ELF-1 (cell line): ENCODE data around the gene IL17RC.
A peak's percentile ranks its signal among the peaks of the same experiment; 100 is the strongest.
"Not testable (repeated sequence)": the region's sequence is repeated elsewhere in the genome, so short reads cannot be mapped to it uniquely, and the experiment has no call there.

Experiments
- DNase-seq: peaks from one replicate; pipeline ENCODE4 v3.0.0-alpha.2; 2016; ENCODE audit warnings: low read depth, low spot score

Gene IL17RC

GRCh38 chr3:9891072-9891622 lies 25.8 kb upstream of the IL17RC start:
- no peak for DNase-seq

DNA sequence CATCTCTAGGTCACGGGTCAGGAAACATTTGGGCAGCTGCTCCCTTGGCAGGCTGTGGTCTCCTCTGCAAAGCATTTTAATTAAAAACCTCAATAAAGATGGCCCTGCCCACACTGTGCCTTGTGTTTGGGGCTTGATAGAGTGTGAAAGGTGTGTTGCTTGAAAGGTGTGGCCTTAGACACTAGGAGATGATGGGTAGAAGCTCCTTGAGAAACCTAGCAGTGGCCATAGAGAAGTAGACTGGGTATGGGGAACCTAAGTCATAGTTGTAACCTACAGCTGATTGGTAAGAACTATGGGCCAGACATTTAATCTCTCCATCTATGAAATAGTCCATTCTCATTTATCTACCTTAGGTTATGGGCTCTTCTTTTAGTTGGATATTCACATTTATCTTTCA lies 23.2 kb upstream of the IL17RC start:
- no peak for DNase-seq

DNA sequence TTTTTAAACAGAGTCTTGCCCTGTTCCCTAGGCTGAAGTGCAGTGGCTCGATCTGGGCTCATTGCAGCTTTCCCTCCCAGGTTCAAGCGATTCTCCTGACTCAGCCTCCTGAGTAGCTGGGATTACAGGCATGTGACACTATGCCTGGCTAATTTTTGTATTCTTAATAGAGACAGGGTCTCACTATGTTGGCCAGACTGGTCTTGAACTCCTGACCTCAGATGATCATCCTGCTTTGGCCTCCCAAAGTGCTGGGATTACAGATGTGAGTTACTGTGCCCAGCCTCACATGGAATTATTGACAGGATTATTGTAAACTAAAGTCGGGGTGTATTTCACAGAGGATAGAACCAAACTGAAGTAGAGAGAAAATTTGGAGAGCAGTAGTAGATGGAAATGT lies 21.2 kb upstream of the IL17RC start:
- DNase-seq, result not testable (repeated sequence)

DNA sequence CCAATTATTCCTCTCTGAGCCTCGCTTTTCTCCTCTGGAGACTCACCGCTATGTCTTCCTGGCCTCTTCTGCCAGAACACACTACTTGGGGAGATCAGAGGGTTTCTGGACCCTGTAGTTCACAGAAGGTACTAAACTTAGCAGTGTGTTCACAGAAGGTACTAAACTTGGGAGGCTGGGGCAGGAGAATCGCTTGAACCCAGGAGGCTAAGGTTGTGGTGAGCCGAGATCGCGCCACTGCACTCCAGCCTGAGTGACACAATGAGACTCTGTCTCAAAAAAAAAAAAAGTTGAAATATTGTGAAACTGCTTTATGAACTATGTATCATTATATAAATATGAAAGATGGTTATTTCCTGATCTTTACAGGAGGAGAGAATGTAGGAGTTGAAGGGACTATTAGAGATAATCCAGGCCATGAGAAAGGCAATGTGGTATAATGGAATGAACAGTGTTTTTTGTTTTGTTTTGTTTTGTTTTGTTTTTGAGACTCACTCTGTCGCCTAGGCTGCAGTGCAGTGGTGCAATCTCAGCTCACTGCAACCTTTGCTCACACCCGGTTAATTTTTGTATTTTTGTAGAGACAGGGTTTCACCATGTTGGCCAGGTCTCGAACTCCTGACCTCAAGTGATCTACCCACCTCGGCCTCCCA lies 20.0 kb upstream of the IL17RC start:
- not testable (repeated sequence) for DNase-seq

DNA sequence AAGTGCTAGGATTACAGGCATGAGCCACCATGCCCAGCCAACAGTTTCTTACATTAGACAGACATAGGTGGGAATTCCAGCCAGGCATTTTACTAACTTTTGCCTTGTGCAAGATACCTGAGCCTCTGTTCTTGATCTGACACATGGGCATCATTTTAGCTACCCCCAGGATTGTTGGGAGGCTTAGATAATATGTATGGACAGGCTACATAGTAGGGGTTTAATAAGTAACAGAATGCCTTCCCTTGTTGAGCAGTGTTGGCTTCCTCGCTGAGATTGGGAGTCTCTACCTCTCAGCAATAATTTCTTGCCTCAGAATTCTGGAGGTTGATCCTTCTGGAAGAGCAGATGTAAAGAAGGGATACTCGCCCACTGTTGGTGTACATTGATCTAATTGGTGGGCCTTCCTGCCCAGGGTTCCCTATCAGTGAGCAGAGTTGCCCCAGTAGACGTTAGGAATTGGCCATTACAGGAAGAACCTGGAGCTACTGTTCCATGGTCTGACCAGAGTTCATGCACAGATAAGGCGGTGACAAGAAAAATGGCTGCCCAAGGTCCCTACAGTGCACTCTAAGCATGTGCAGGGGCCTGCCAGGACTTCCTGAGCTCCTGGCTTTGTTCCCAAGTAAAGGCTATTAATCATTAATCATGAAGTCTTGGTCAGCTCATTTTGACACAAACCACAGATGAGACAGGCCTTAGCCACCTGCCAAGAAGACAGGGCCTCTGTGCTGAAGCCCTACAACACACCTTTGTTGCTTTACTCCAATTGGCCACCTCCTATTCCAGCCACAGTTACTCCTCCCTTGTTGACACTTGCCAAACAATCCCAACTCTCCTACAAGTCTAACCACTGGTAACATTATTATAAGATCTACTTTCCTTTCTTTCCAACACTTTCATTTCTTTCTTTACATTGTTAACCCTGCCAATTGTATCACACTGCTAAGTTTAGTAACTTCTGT lies 19.2 kb upstream of the IL17RC start:
- no peak for DNase-seq

DNA sequence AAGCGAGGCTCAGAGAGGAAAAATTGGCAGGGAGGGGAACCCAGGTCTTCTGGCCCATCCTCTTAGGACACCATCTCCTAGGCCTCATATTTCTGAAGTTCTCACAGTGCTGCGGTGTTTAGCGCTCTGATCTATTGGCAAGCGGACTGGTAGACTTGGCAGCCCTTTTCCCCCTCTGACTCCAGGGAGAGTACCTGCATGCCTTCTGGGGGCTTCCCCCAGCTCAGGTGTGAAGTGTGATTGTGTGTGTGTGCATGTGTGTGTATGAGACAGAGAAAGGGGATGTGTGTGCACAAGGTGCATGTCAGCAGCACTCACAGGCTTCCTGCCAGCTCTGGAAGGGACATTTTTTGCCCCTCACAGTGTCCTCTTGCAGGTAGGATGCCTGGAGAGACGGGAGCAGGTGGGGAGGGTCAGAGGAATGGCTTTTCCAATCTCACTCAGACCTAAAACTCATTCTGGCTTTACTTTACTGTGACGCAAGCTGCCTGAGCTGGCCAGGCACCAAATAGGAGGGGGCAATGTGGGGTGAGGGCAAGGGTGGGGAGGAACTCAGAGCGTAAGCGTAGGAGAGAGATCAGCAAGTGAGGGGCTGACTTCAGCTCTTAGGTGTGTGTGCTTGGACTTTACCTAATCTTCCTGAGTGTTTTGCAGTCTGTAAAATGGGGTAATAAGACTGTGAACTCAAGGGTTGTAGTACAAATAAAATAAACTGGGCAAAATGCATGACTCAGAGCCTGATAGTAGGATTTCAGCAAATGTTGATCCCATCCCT lies 18.2 kb upstream of the IL17RC start:
- DNase-seq, result no peak

DNA sequence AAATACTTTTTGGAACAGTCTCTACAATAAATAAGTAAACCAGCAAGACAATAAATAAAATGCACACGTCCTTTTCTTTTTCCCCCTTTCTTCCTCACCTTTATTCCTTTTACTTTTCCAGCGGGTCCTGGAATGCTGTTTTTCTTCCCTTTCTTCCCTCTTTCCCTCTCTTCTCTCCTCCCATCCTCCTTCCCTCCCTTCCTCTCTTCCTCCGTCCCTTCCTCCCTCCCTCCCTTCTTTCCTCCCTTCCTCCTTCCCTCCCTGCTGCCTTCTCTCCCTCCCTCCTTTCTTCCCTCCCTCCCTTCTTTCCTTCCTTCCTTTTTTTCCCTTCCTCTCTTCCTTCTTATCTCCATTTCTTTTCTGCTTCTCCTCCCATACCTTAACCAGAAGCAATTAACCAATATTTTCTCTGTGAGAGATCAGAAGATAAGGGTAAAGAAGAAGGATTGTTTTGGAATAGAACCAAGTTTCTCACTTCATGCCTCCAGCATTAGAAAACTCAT lies 17.6 kb upstream of the IL17RC start:
- DNase-seq, result no peak

GRCh38 chr3:9900965-9901415 lies 15.9 kb upstream of the IL17RC start:
- DNase-seq, result not testable (repeated sequence)

DNA sequence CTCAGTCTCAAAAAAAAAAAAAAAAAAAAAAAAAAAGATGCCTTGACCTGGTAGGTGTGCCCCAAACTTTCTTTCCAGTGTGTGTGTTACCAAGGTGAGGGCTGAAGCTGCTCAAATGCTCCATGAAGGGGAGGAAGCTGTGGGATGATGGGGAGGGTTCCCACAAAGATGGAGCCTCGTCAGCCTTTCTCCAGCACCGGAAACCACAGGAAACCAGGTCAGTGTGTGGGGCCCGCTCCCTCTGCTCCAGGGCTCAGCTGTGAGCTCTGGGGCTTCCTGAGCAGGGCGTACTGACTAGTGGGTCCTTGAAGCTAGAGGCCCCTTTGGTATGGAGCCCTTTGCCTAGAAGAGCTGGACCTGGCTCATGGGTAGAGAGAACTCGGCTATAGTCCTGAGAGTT lies 14.9 kb upstream of the IL17RC start:
- no peak for DNase-seq

GRCh38 chr3:9902372-9903237 lies 14.3 kb upstream of the IL17RC start, which contains the start of gene IL17RE:
IL17RE (plus strand) TSS chr3:9902848; CDS start chr3:9902933, 85 bp downstream.
- peak; percentile 56 for DNase-seq

DNA sequence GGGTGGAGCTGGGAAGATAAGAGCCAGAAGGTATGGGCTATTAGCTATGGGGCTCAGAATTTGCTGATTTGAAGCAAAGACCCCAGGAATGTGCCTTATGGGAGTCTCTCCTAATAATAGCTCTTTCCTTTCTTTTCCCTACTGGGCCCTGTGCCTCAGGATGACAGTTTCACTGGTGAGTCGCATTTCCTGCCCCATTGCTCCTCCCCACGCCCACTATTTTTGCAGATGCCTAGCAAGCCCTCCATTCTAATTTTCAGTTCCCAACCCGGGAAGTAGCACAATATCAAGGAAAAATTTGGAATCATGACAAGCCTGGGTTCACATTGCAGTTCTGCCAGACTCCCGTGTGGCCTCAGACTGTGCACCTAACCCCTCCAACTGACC lies 13.7 kb upstream of the IL17RC start:
- DNase-seq, result no peak

DNA sequence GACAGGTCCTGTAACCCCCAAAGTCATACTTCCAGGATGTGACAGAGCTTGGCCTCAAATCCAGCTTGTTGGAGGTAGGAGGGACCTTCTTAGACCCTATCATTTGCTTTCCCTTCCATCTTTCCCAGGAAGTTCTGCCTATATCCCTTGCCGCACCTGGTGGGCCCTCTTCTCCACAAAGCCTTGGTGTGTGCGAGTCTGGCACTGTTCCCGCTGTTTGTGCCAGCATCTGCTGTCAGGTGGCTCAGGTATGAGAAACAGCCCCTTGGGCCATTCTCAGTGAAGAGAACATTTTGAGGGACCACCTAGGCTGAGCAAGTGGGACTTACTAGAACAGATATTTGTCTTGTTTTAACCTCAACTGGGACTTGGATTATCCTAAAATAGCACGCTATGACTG lies 13.0 kb upstream of the IL17RC start:
- DNase-seq, result no peak

- no peak for DNase-seq
These were observed 10.4 kb upstream of the IL17RC start for GRCh38 chr3:9906480-9906879.

DNA sequence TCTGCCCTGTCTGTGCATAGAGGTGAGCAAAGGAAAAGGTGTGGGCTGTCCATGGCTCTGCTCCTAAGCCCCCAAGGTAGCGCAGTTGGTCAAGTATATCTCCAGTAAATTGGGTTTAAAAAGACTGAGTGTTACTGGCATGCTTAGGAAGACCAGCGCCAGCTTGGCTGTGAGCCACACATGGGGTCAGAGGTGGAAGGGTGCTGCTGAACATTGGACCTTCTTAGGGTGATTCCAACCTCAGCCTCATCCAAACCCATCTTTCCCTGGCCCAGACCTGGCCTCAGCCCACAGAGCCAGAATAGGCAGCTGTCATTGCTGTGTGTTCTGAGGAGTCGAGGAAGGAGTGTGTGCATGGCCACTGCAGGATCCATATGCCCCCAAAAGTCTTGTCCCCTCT lies 8.6 kb upstream of the IL17RC start:
- DNase-seq, result no peak

- no peak for DNase-seq
These were observed 7.5 kb upstream of the IL17RC start for GRCh38 chr3:9909221-9910013.

DNA sequence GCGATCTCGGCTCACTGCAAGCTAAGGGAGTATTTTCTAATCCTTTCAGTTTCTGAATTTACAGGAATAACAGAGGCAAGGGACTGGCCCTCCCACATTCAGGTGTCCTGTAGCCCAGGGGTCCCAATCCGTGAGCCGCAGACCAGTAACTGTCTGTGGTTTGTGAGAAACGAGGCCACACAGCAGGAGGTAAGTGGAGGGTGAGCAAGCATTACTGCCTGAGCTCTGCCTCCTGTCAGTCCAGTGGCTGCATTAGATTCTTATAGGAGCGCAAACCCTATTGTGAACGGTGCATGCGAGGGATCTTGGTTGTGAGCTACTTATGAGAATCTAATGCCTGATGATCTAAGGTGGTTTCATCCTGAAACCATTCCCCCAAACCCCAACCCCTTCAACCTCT lies 5.0 kb upstream of the IL17RC start:
- no peak for DNase-seq

DNA sequence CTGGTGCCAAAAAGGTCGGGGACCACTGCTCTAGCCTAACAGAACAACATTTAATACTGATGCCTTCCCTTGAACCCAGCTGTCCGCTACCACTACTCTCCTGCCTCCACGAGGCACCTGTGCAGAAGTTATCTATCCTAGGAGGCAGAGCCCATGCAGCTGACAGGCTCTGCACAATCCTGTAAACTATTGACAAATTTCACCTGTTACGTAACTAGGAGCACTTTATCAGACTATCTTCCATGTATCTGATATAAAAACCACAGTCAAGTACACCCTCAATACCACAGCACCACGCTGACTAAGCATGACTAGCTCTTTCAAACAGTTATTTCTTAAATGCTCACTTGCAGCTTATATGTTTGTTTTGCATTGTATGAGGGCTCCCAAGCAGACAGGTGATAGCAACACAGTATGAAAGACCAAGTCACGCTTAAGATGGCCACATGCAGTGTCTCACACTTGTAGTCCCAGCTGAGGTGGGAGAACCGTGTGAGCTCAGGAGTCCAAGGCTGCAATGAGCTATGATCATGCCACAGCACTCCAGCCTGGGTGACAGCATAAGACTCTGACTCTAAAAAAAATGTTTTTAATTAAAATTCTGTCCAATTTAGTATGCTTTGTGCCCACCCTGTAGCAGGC lies 4.5 kb upstream of the IL17RC start:
- no peak for DNase-seq

DNA sequence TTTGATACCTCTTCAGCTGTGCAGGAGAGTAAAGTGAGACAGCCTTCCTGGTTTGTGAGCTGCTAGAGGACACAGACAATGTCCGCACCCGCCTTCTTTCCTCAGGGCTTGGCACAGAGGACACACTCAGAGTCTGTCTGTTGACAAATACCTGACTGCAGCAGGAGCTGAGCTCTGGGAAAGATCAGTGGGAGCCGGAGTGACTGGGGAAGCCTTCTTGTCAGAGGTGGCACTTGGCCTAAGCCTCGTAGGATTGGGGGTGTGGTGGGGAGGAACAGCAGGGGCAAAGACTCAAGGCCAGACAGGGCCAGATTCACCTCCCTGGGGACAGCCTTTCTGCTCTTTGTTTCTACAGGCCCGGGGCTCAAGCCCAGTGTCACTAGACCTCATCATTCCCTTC lies 3.3 kb upstream of the IL17RC start:
- DNase-seq, result peak; percentile 32

GRCh38 chr3:9914011-9914410 lies 2.9 kb upstream of the IL17RC start:
- DNase-seq, result no peak
